ENCODE measurements around the gene ANKRD37.

DNA sequence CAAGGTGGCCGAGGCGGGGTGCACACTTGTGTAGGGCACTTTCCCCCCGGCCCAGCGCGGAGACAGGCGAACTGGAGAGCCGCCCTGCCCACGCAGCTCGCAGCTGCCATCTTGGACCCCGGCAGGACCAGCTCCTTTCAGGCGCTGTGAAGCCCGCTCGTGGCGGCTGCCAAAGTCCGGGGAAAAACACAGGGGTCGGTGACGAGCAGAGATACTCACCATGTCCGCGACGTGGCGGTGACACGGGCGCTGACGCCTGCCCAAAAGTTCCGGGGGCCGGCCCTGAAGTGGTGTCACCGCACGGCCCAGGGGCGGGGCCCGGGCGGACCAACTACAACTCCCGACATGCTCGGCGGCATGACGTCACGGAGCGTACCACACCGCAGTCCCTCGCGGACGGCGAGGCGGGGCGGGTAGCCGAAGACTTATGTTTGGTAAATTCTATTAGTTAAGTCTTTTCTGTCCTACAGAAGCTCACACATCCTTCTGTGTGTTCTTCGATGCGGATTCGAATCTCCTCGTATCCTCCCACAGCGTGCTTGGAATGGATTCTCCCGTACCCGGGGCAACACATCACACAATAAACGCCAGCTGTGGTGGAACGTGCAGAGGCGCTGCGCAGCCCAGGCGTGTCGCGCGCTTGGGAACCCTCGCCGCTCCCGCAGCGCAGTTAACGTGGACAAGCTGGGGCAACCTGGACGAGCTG is 29.2 kb downstream of the ANKRD37 start, which contains the start of gene UFSP2:
- TF ChIP-seq EP300 (IDR thresholded peaks at IDR 0.05): peak in 2 of 4 donors; percentile 43 to 56
- TF ChIP-seq CTCF (IDR thresholded peaks at IDR 0.05): no peak
